HG02885 (cell line): Measurements from ENCODE around the gene DISP1.

Experiments used
- ATAC-seq: cut with Tn5 transposase; IDR thresholded peaks from one replicate; pipeline ENCODE4 v1.9.1; 2021; ENCODE audit warnings: mild to moderate bottlenecking; ENCODE audit not compliant: unreplicated experiment, poor library complexity

Gene DISP1

DNA sequence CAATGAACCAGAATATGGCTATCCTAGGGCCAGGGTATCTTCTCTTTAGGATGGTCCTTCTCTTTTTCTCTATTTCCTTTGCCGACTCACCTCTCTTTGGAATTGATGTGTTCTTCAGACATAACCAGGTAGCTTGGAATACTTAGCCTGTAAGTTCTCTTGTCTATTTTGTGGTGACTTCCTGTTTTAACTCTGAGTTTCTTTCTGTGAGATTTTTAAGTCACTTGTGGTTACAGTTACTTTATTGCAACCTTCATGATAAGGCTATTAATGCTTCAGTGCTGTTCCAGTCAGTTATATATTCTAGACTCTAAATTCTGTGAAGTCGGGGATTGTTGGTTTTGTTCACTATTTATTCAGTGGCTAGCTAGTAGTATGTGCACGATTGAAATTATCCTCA is 46.2 kb downstream of the DISP1 start:
- ATAC-seq, result no peak
